ENCODE data around the gene SPARCL1. TPM values are rescaled to one million over a fixed set of nuclear protein-coding genes. Genes with fewer than 3 reads are reported as not detected.

SPARCL1 gene
- polyA plus RNA-seq, 1 of the 3 experiments (the other 2 are of a cell fraction) = not detected

GRCh38 chr4:87478732-87479250 is 50.4 kb downstream of the SPARCL1 start (continued):
- TF ChIP-seq TEAD4 (IDR thresholded peaks at IDR 0.05; ENCODE audit: borderline replicate concordance, insufficient read depth) = no peak
- TF ChIP-seq SMC3 (IDR thresholded peaks at IDR 0.05; ENCODE audit: low read depth, low read length) = no peak
- no peak for TF ChIP-seq MXI1 (IDR thresholded peaks at IDR 0.05; ENCODE audit: low read depth, low read length)

DNA sequence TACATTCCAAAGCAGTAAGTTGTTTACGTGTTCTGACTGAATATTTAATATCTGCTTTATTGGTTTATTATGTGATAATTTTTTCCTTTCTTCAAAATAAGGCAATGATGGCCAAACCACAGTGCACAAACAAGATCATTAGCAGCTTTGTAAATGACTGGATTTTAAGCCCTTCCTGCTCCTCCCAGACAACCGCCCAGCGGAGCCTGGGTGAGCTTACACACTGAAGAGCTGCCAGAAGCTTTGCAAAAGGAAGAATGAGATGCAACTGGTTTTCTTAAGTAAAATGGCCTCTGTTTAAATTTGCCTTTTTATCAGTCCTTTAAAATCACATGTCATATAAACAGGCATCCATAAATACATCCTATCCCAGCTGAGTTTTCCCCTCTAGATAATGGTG is 52.2 kb downstream of the SPARCL1 start:
- Histone ChIP-seq H3K9me2 (no peaks in the 10 kb centered on the region), H3K27ac (ENCODE audit: low read depth in 2 of 2, low read length in 1 of 2) (no peak overlapping the region), H3K9me3 (no peaks in the 10 kb centered on the region), H3K4me2 (no peak overlapping the region), H3K79me2 (ENCODE audit: insufficient read depth) (no peaks in the 10 kb centered on the region), H2AFZ (ENCODE audit: low read depth) (no peak overlapping the region), H3K36me3 (replicated peaks in 1 of 2; ENCODE audit: control insufficient read depth in 1 of 2, insufficient read depth in 2 of 2, low read length in 1 of 2) (no peaks in the 10 kb centered on the region), H3K9ac (no peak overlapping the region), H4K20me1 (ENCODE audit: insufficient read depth) (no peaks in the 10 kb centered on the region), H3K27me3 (ENCODE audit: insufficient read depth) (no peaks in the 10 kb centered on the region), H3K4me1 (ENCODE audit: control insufficient read depth in 1 of 2, insufficient read depth in 2 of 2, low read depth in 1 of 2, low read length in 1 of 2) (no peaks in the 10 kb centered on the region), H3K4me3 (ENCODE audit: low read depth in 2 of 2, low read length in 1 of 2) (no peak overlapping the region), H3F3A (replicated peaks; ENCODE audit: insufficient read depth) (no peaks in the 10 kb centered on the region)
- TF ChIP-seq RCOR1 (IDR thresholded peaks at IDR 0.05; ENCODE audit: low read length) (no peak), FOXM1 (IDR thresholded peaks at IDR 0.05; ENCODE audit: low read depth) (no peak), EZH2phosphoT487 (IDR thresholded peaks at IDR 0.05; ENCODE audit: borderline replicate concordance, low read depth) (no peak), USF1 (IDR thresholded peaks at IDR 0.05; ENCODE audit: borderline replicate concordance, low read depth) (no peak), PBX3 (IDR thresholded peaks at IDR 0.05) (no peak), RXRA (IDR thresholded peaks at IDR 0.05; ENCODE audit: borderline replicate concordance, low read depth) (no peak), EP300 (IDR thresholded peaks at IDR 0.05; ENCODE audit: borderline replicate concordance in 1 of 2, low read depth in 1 of 2, low read length in 1 of 2) (no peak)
- CTCF ChIA-PET = interaction anchor here (1.4 kb wide), 1 partner anchor 101 kb away, joined by 3 read pairs; no protein-coding TSS in a partner anchor
- 89% methylated on average over 3 of the region's 3 CpGs for WGBS (ENCODE audit: low lambda C conversion rate)
- POLR2A ChIA-PET = no interaction called here
- no peak for DNase-seq

GRCh38 chr4:87469390-87469789 is 59.8 kb downstream of the SPARCL1 start:
- Histone ChIP-seq H3F3A (replicated peaks; ENCODE audit: insufficient read depth) (no peaks in the 10 kb centered on the region), H2AFZ (ENCODE audit: low read depth) (no peak overlapping the region), H3K27ac (ENCODE audit: low read depth in 2 of 2, low read length in 1 of 2) (no peak overlapping the region), H3K4me2 (no peak overlapping the region), H3K9ac (no peak overlapping the region), H3K36me3 (replicated peaks in 1 of 2; ENCODE audit: control insufficient read depth in 1 of 2, insufficient read depth in 2 of 2, low read length in 1 of 2) (no peaks in the 10 kb centered on the region), H3K4me3 (ENCODE audit: low read depth in 2 of 2, low read length in 1 of 2) (no peak overlapping the region), H3K9me3 (no peaks in the 10 kb centered on the region), H3K79me2 (ENCODE audit: insufficient read depth) (no peaks in the 10 kb centered on the region), H3K27me3 (ENCODE audit: insufficient read depth) (no peaks in the 10 kb centered on the region), H3K4me1 (ENCODE audit: control insufficient read depth in 1 of 2, insufficient read depth in 2 of 2, low read depth in 1 of 2, low read length in 1 of 2) (no peaks in the 10 kb centered on the region), H3K9me2 (no peaks in the 10 kb centered on the region), H4K20me1 (ENCODE audit: insufficient read depth) (no peaks in the 10 kb centered on the region)
- ChIA-PET POLR2A (no interaction called here), CTCF (interaction anchor here (1.5 to 7.1 kb wide), 2 partner anchors 11 to 95 kb away, joined by 3 to 75 read pairs; no protein-coding TSS in a partner anchor)
- 90% methylated on average over 6 of the region's 6 CpGs for WGBS (ENCODE audit: low lambda C conversion rate)
- DNase-seq = no peak
- TF ChIP-seq YY1 (IDR thresholded peaks at IDR 0.05; ENCODE audit: low read depth) = no peak
- TF ChIP-seq JUND (IDR thresholded peaks at IDR 0.05) = no peak
- TF ChIP-seq PBX3 (IDR thresholded peaks at IDR 0.05) = no peak
- TF ChIP-seq RXRA (IDR thresholded peaks at IDR 0.05; ENCODE audit: borderline replicate concordance, low read depth) = no peak
- TF ChIP-seq EZH2phosphoT487 (IDR thresholded peaks at IDR 0.05; ENCODE audit: borderline replicate concordance, low read depth) = no peak
- TF ChIP-seq SIN3A (IDR thresholded peaks at IDR 0.05; ENCODE audit: borderline replicate concordance, low read depth, low read length) = no peak
- no peak for TF ChIP-seq NFIC (IDR thresholded peaks at IDR 0.05; ENCODE audit: borderline replicate concordance)
- no peak for TF ChIP-seq RCOR1 (IDR thresholded peaks at IDR 0.05; ENCODE audit: low read length)
- no peak for TF ChIP-seq MXI1 (IDR thresholded peaks at IDR 0.05; ENCODE audit: low read depth, low read length)
- TF ChIP-seq USF1 (IDR thresholded peaks at IDR 0.05; ENCODE audit: borderline replicate concordance, low read depth) = no peak
- TF ChIP-seq, protein P1, sequence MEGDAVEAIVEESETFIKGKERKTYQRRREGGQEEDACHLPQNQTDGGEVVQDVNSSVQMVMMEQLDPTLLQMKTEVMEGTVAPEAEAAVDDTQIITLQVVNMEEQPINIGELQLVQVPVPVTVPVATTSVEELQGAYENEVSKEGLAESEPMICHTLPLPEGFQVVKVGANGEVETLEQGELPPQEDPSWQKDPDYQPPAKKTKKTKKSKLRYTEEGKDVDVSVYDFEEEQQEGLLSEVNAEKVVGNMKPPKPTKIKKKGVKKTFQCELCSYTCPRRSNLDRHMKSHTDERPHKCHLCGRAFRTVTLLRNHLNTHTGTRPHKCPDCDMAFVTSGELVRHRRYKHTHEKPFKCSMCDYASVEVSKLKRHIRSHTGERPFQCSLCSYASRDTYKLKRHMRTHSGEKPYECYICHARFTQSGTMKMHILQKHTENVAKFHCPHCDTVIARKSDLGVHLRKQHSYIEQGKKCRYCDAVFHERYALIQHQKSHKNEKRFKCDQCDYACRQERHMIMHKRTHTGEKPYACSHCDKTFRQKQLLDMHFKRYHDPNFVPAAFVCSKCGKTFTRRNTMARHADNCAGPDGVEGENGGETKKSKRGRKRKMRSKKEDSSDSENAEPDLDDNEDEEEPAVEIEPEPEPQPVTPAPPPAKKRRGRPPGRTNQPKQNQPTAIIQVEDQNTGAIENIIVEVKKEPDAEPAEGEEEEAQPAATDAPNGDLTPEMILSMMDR (IDR thresholded peaks at IDR 0.05) = no peak
- no peak for TF ChIP-seq ZBTB33 (IDR thresholded peaks at IDR 0.05; ENCODE audit: borderline replicate concordance, low read depth)
- no peak for TF ChIP-seq MEF2A (IDR thresholded peaks at IDR 0.05; ENCODE audit: borderline replicate concordance, low read depth)
